ENCODE results near the gene ANKRD29.
A peak's percentile ranks its signal among the peaks of the same experiment; 100 is the strongest.

Gene ANKRD29

GRCh38 chr18:23661735-23662308, 889 bp downstream of the ANKRD29 start:
- peak overlapping the region; percentile 27 for H3K4me3 ChIP-seq (ENCODE audit: low read depth, low read length)
- TF ChIP-seq CTCF (IDR thresholded peaks at IDR 0.05; ENCODE audit: control insufficient read depth, extremely low read depth, insufficient read depth) = no peak
- no peak for DNase-seq (ENCODE audit: low read depth)

GRCh38 chr18:23658285-23658684, 4.4 kb downstream of the ANKRD29 start:
- no peak for DNase-seq (ENCODE audit: low read depth)
- H3K4me3 ChIP-seq (ENCODE audit: low read depth, low read length) = no peak overlapping the region

GRCh38 chr18:23652232-23652631, 10.5 kb downstream of the ANKRD29 start:
- no peak for TF ChIP-seq CTCF (IDR thresholded peaks at IDR 0.05; ENCODE audit: control insufficient read depth, extremely low read depth, insufficient read depth)
- no peak overlapping the region for H3K4me3 ChIP-seq (ENCODE audit: low read depth, low read length)

More at GRCh38 chr18:23658285-23658684, 4.4 kb downstream of the ANKRD29 start:
- TF ChIP-seq CTCF (IDR thresholded peaks at IDR 0.05; ENCODE audit: control insufficient read depth, extremely low read depth, insufficient read depth) = no peak

GRCh38 chr18:23650968-23651927, 11.5 kb downstream of the ANKRD29 start:
- DNase-seq (ENCODE audit: low read depth) = no peak
- no peak for TF ChIP-seq CTCF (IDR thresholded peaks at IDR 0.05; ENCODE audit: control insufficient read depth, extremely low read depth, insufficient read depth)
- H3K4me3 ChIP-seq (ENCODE audit: low read depth, low read length) = no peak overlapping the region

More at GRCh38 chr18:23652232-23652631, 10.5 kb downstream of the ANKRD29 start:
- no peak for DNase-seq (ENCODE audit: low read depth)

GRCh38 chr18:23648940-23649607, 13.6 kb downstream of the ANKRD29 start:
- DNase-seq (ENCODE audit: low read depth) = no peak
- TF ChIP-seq CTCF (IDR thresholded peaks at IDR 0.05; ENCODE audit: control insufficient read depth, extremely low read depth, insufficient read depth) = no peak
- H3K4me3 ChIP-seq (ENCODE audit: low read depth, low read length) = no peak overlapping the region

- DNase-seq (ENCODE audit: low read depth) = no peak
- TF ChIP-seq CTCF (IDR thresholded peaks at IDR 0.05; ENCODE audit: control insufficient read depth, extremely low read depth, insufficient read depth) = no peak
- H3K4me3 ChIP-seq (ENCODE audit: low read depth, low read length) = no peak overlapping the region
Measured at GRCh38 chr18:23648456-23648855, 14.3 kb downstream of the ANKRD29 start.
